ENCODE results near the gene ADRA2B.
A peak's percentile ranks its signal among the peaks of the same experiment; 100 is the strongest.

The ADRA2B gene

DNA sequence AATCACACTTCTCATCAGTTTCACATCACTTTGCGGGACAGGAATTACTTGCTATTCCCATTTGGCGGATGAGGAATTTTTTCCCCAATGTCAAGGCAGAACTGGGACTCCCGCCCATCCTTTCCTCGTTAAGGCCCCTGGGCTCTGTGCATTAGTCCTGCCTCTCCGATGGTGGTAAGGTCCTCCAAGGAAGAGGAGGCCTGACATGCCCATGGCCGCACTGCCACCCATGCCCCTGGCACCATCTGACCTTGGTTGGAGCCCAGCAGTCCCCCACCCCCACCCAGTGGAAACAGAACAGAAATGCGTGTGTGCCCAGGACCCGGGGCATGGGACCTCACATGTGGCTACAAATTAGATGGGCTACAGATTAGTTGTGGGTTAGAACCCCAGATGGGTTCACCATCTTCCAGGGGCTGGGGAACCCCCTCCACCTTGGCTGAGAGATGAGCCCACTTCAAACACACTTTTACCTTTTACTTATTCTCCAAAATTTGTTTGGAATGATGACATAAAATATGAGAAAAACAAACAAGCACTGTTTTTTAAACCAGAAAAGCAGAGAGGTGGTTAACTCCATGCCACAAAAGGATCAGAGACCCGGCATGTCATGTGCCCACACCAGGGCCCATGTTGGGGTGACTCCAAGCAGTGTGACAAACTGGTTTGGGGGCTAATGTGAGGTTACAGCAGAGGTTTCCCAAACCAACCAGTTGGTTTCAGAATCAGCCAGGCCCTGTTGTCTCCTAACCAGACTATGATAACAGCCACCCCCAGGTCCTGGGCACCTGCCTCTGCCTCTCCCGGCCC lies 39.8 kb upstream of the ADRA2B start:
- H3K4me1 ChIP-seq (ENCODE audit: control insufficient read depth, insufficient read depth, low read length) = peaks cover 2% of the 10 kb centered on the region
- H3K36me3 ChIP-seq (ENCODE audit: control insufficient read depth, insufficient read depth, low read length) = no peaks in the 10 kb centered on the region
- no peak overlapping the region for H3K4me3 ChIP-seq (ENCODE audit: low read depth, low read length)
- no peaks in the 10 kb centered on the region for H3K9me3 ChIP-seq (ENCODE audit: control insufficient read depth, insufficient read depth, low read length)
- H3K27me3 ChIP-seq (ENCODE audit: control insufficient read depth, insufficient read depth, low read length) = no peaks in the 10 kb centered on the region
- no peak overlapping the region for H3K9ac ChIP-seq (ENCODE audit: low read depth, low read length)

- Histone ChIP-seq H3K4me1 (ENCODE audit: control insufficient read depth, insufficient read depth, low read length) (peaks cover 2% of the 10 kb centered on the region), H3K9ac (ENCODE audit: low read depth, low read length) (no peak overlapping the region), H3K9me3 (ENCODE audit: control insufficient read depth, insufficient read depth, low read length) (no peaks in the 10 kb centered on the region), H3K36me3 (ENCODE audit: control insufficient read depth, insufficient read depth, low read length) (no peaks in the 10 kb centered on the region), H3K4me3 (ENCODE audit: low read depth, low read length) (no peak overlapping the region), H3K27me3 (ENCODE audit: control insufficient read depth, insufficient read depth, low read length) (no peaks in the 10 kb centered on the region)
These were observed 38.4 kb upstream of the ADRA2B start for GRCh38 chr2:96154506-96155380.

DNA sequence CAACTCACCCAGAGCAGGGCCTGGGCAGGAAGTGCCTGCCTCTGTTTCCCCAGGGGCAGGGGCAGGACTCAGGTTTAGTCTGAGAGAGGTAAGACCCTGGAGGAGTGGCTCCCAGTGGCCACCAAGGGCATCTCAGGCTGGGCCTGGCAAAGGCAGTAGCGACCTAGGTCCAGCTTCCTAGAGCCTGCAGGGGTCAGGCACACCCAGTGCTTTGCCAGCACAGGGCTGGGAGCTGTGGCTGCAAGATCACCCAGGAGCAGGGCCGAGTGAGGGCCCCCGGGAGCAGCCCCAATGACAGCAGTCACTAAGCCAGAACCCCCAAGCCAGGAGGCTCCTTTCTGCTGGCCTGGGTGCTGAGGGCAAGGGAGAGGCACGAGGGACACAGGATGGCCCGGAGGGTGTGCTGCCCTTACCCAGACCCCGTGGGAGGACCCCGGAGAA lies 37.6 kb upstream of the ADRA2B start:
- no peaks in the 10 kb centered on the region for H3K9me3 ChIP-seq (ENCODE audit: control insufficient read depth, insufficient read depth, low read length)
- H3K36me3 ChIP-seq (ENCODE audit: control insufficient read depth, insufficient read depth, low read length) = no peaks in the 10 kb centered on the region
- H3K4me1 ChIP-seq (ENCODE audit: control insufficient read depth, insufficient read depth, low read length) = peaks cover 2% of the 10 kb centered on the region
- no peak overlapping the region for H3K9ac ChIP-seq (ENCODE audit: low read depth, low read length)
- H3K27me3 ChIP-seq (ENCODE audit: control insufficient read depth, insufficient read depth, low read length) = no peaks in the 10 kb centered on the region
- no peak overlapping the region for H3K4me3 ChIP-seq (ENCODE audit: low read depth, low read length)

- Histone ChIP-seq H3K9ac (ENCODE audit: low read depth, low read length) (no peak overlapping the region), H3K27me3 (ENCODE audit: control insufficient read depth, insufficient read depth, low read length) (no peaks in the 10 kb centered on the region), H3K4me1 (ENCODE audit: control insufficient read depth, insufficient read depth, low read length) (peaks cover 2% of the 10 kb centered on the region), H3K9me3 (ENCODE audit: control insufficient read depth, insufficient read depth, low read length) (no peaks in the 10 kb centered on the region), H3K36me3 (ENCODE audit: control insufficient read depth, insufficient read depth, low read length) (no peaks in the 10 kb centered on the region), H3K4me3 (ENCODE audit: low read depth, low read length) (no peak overlapping the region)
These were observed 36.9 kb upstream of the ADRA2B start for GRCh38 chr2:96153291-96153713.

DNA sequence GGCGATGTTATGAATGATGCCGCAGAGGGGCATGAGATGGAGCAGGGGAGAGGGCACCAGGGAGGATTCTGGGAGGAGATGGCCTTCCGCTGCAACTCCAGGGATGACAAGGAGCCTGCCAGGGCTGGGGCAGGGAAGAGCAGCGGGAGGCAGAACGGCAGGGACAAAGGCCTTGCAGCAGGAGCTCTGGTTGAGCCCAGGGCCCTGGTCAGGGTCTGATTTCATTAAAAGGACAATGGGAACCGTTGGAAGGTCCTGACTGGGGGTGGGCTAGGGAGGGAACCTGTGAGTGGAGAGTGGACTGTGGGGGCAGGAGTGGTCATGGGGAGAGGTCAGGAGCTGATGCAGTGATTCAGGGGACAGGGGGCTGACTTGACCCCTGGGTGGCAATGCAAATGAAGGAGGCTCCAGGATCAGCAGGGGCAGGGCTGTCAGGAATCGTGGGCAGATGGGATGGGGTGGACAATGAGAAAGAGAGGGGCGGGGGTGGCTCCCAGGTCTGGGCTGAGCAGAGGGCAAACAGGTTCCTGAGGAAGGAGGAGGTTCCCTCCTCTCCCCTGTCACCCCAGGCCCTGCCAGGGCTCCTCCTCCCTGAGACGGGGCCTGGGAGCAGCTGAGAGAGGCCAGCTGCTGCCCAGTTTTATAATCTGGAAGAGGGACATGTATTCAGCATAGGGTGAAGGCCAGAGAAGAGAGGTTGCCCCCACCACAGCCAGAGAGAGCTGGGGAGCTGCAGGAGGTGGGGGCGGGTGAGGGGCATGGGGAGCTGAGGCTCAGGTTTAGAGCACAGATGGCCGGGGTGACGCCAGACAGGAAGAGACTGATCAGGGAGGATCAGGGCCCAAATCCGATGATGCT lies 36.2 kb upstream of the ADRA2B start:
- Histone ChIP-seq H3K4me1 (ENCODE audit: control insufficient read depth, insufficient read depth, low read length) (peaks cover 10% of the 10 kb centered on the region), H3K9ac (ENCODE audit: low read depth, low read length) (no peak overlapping the region), H3K27me3 (ENCODE audit: control insufficient read depth, insufficient read depth, low read length) (peaks cover under 1% of the 10 kb centered on the region), H3K36me3 (ENCODE audit: control insufficient read depth, insufficient read depth, low read length) (no peaks in the 10 kb centered on the region), H3K4me3 (ENCODE audit: low read depth, low read length) (no peak overlapping the region), H3K9me3 (ENCODE audit: control insufficient read depth, insufficient read depth, low read length) (no peaks in the 10 kb centered on the region)

DNA sequence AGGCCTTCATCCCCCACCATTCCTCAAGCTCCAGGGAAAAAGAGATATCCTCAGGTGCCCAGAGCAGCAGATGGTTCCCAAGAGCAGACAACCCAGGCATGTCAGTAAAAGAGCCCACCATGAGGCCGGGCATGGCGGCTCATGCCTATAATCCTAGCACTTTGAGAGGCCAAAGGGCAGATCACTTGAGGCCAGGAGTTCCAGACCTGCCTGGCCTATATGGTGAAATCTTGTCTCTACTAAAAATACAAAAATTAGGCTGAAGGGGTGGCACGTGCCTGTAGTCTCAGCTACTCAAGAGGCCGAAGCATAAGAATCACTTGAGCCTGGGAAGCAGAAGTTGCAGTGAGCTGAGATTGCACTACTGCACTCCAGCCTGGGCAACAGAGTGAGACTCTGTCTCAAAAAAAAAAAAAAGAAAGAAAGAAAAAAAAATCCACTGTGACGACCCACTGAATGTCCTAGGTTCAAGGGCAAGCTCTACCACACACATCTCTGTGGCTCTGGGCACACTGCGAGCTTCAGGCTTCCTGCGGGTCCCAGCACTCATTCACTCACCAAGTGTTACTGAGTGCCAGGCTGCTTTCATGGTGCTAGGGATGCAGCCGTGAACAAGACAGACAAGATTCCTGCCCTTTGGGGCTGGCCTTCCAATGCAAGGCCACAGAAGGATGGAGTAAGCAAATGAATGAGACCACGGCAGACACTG lies 35.4 kb upstream of the ADRA2B start:
- H3K9ac ChIP-seq (ENCODE audit: low read depth, low read length) = no peak overlapping the region

DNA sequence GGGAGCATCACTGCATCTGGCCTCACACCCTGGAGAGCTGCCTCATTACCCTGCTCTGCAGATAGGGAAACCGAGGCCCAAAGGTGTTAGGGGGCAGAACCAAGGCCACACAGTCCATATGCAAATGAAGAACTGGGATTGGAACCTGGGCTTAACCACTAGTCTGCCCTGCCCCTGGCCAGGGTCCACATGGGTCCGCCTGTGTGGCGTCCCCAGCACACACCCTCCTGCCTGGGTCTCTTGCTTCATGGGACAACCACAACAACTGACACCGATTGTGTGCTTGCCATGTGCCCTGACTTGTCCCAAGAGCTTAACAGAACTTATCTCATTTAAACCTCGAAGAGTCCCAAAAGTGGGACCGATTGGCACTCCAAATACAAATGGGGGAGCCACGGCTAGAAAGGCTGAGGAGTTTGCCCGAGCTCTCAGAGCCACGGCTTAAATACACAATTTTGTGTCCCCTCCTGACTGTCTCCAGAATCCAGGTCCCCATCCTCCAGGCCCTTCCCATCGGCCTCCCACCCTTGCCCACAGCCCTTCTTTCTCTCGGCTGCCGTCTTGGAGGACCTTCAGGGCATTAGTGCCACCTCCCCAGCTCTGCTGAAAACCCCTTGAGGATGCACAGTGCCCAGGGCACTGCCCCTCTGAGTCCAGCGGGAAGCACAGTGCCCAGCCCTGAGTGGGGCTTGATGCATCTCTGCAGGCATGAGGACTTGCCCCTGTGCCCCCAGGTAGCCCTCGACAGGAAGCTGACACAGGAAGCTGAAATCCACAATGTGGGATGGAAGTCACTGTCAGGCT lies 34.6 kb upstream of the ADRA2B start:
- Histone ChIP-seq H3K9me3 (ENCODE audit: control insufficient read depth, insufficient read depth, low read length) (no peaks in the 10 kb centered on the region), H3K9ac (ENCODE audit: low read depth, low read length) (no peak overlapping the region), H3K27me3 (ENCODE audit: control insufficient read depth, insufficient read depth, low read length) (peaks cover 13% of the 10 kb centered on the region), H3K4me3 (ENCODE audit: low read depth, low read length) (no peak overlapping the region), H3K36me3 (ENCODE audit: control insufficient read depth, insufficient read depth, low read length) (no peaks in the 10 kb centered on the region), H3K4me1 (ENCODE audit: control insufficient read depth, insufficient read depth, low read length) (peaks cover 11% of the 10 kb centered on the region)

More for the DNA sequence above, 35.4 kb upstream of the ADRA2B start:
- no peak overlapping the region for H3K4me3 ChIP-seq (ENCODE audit: low read depth, low read length)
- H3K9me3 ChIP-seq (ENCODE audit: control insufficient read depth, insufficient read depth, low read length) = no peaks in the 10 kb centered on the region
- H3K27me3 ChIP-seq (ENCODE audit: control insufficient read depth, insufficient read depth, low read length) = peaks cover 8% of the 10 kb centered on the region
- H3K4me1 ChIP-seq (ENCODE audit: control insufficient read depth, insufficient read depth, low read length) = peaks cover 11% of the 10 kb centered on the region
- no peaks in the 10 kb centered on the region for H3K36me3 ChIP-seq (ENCODE audit: control insufficient read depth, insufficient read depth, low read length)

- Histone ChIP-seq H3K9me3 (ENCODE audit: control insufficient read depth, insufficient read depth, low read length) (no peaks in the 10 kb centered on the region), H3K9ac (ENCODE audit: low read depth, low read length) (no peak overlapping the region), H3K4me3 (ENCODE audit: low read depth, low read length) (no peak overlapping the region), H3K36me3 (ENCODE audit: control insufficient read depth, insufficient read depth, low read length) (no peaks in the 10 kb centered on the region), H3K27me3 (ENCODE audit: control insufficient read depth, insufficient read depth, low read length) (peaks cover 16% of the 10 kb centered on the region), H3K4me1 (ENCODE audit: control insufficient read depth, insufficient read depth, low read length) (peaks cover 14% of the 10 kb centered on the region)
These were observed 33.8 kb upstream of the ADRA2B start for GRCh38 chr2:96150007-96150640.

DNA sequence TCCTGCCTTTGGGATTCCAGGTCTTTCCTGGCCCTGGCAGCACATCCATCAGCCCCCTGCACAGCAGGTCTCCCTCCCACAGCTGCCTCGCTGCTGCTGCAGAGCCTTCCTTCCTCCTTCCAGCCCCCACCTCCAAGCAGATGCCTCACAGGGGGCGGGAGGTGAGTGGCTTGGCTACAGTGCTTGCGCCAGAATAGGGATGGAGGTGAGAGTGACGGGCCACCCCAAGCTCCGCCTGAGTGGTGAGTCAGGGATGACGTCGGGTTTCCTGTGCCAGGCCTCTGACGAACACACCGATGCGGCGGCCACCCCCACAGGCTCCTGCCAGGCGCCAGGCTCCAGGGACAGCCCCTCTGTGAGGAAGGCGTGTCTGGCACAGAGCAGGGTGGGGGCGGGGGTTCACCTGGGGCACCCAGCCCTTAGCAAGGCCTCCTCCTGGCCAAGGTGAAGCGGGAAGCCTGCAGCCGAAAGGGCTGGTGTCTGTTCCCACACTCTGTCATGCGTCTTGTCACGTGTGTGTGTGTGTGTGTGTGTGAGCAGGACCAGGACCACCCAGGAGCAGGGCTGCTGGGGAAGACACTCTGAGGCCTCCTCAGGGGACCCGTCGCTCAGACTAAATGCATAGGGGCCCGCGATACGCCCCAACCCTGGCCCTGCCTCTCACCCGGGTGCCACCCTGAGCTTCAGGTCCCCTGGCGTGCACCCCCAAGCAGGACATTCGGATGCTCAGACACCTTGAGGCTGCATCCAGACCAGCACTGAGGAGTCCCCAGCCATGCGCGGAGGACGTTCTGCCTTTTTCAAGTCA lies 32.2 kb upstream of the ADRA2B start:
- Histone ChIP-seq H3K4me1 (ENCODE audit: control insufficient read depth, insufficient read depth, low read length) (peaks cover 14% of the 10 kb centered on the region), H3K36me3 (ENCODE audit: control insufficient read depth, insufficient read depth, low read length) (no peaks in the 10 kb centered on the region), H3K27me3 (ENCODE audit: control insufficient read depth, insufficient read depth, low read length) (peaks cover 24% of the 10 kb centered on the region), H3K9ac (ENCODE audit: low read depth, low read length) (no peak overlapping the region), H3K9me3 (ENCODE audit: control insufficient read depth, insufficient read depth, low read length) (no peaks in the 10 kb centered on the region), H3K4me3 (ENCODE audit: low read depth, low read length) (peak overlapping the region; percentile 37)

Measured in iPS-15b (cell line).